H1 (cell line): ENCODE data around the gene KLK4. TPM values are rescaled to one million over a fixed set of nuclear protein-coding genes. Genes with fewer than 3 reads are reported as not detected.

Experiments
- CTCF ChIA-PET: fragments of 300-600 bp; sonication (Branson Sonifier 250); formaldehyde crosslinking; loops from one replicate; lab custom pipeline; 2021; ENCODE audit not compliant: partially characterized antibody; lab: Charles Lee
- POLR2A ChIA-PET: fragments of 300-600 bp; sonication (Branson Sonifier 250); formaldehyde crosslinking; loops from one replicate; lab custom pipeline; 2021; ENCODE audit warnings: inconsistent platforms; ENCODE audit not compliant: partially characterized antibody; lab: Charles Lee
- DNase-seq, 2 experiments: peaks; one replicate each; pipeline versions ENCODE4 v3.0.0 to v3.0.0-alpha.2; 2010 to 2022; ENCODE audit warnings: low spot score in 2 of 2, low read depth in 1 of 2, mixed read lengths in 1 of 2
- FAIRE-seq: peaks from 2 replicates; lab custom pipeline; 2011; peaks lifted over from hg19 to GRCh38; lab: Jason Lieb, UNC
- H2AFZ ChIP-seq: 2 replicates; pipeline ENCODE4 v1.8.1; 2012; ENCODE audit warnings: low read length, inconsistent platforms
- H2AK5ac ChIP-seq: 2 replicates; pipeline ENCODE4 v1.6.1; 2013; ENCODE audit warnings: low read depth, low read length
- H2BK120ac ChIP-seq: replicated peaks from 2 replicates; pipeline ENCODE3; 2013; ENCODE audit warnings: low read depth, low read length, inconsistent platforms
- H2BK12ac ChIP-seq: 2 replicates; pipeline ENCODE4 v1.6.1; 2013; ENCODE audit warnings: low read depth, low read length
- H2BK15ac ChIP-seq: 2 replicates; pipeline ENCODE4 v1.6.1; 2013; ENCODE audit warnings: low read length
- H2BK20ac ChIP-seq: 2 replicates; pipeline ENCODE4 v1.6.1; 2013; ENCODE audit warnings: low read length
- H2BK5ac ChIP-seq: 2 replicates; pipeline ENCODE4 v1.6.1; 2013; ENCODE audit warnings: low read depth, low read length
- H3K14ac ChIP-seq: 2 replicates; pipeline ENCODE4 v1.6.1; 2013; ENCODE audit warnings: inconsistent platforms; ENCODE audit not compliant: insufficient read length
- H3K18ac ChIP-seq: 2 replicates; pipeline ENCODE4 v1.6.1; 2013; ENCODE audit warnings: low read length; ENCODE audit errors: extremely low read depth
- H3K23ac ChIP-seq: 2 replicates; pipeline ENCODE4 v1.6.1; 2013; ENCODE audit warnings: inconsistent platforms; ENCODE audit not compliant: insufficient read length
- H3K23me2 ChIP-seq: 2 replicates; pipeline ENCODE4 v1.6.1; 2013; ENCODE audit warnings: low read depth, low read length
- H3K27ac ChIP-seq: 2 replicates; pipeline ENCODE4 v1.6.1; 2011; ENCODE audit warnings: low read depth, low read length, inconsistent platforms
- H3K27me3 ChIP-seq, 4 experiments: replicated peaks in 1 of 4; 1 replicate in 1 of 4; 2 replicates in 3 of 4; pipeline versions ENCODE4 v1.6.1 to v1.8.1; 2011 to 2013; ENCODE audit warnings: low read length in 3 of 4, mild to moderate bottlenecking in 3 of 4, inconsistent platforms in 2 of 4, mixed read lengths in 2 of 4, moderate library complexity in 1 of 4; ENCODE audit not compliant: control insufficient read depth in 3 of 4, insufficient read depth in 3 of 4; ENCODE audit errors: extremely low read depth in 1 of 4
- H3K36me3 ChIP-seq, 4 experiments: 2 replicates each; pipeline versions ENCODE4 v1.6.1 to v1.8.1; 2011 to 2013; ENCODE audit warnings: mild to moderate bottlenecking in 4 of 4, low read length in 3 of 4, moderate library complexity in 2 of 4, control low read depth in 1 of 4, inconsistent platforms in 1 of 4; ENCODE audit not compliant: insufficient read depth in 4 of 4, control insufficient read depth in 2 of 4
- H3K4ac ChIP-seq: replicated peaks from 2 replicates; pipeline ENCODE3; 2013; ENCODE audit warnings: low read length, low read depth, mixed read lengths, inconsistent platforms; ENCODE audit not compliant: insufficient read length
- H3K4me1 ChIP-seq, 4 experiments: replicated peaks in 1 of 4; 1 replicate in 1 of 4; 2 replicates in 3 of 4; pipeline versions ENCODE4 v1.6.1 to v1.8.1; 2011 to 2013; ENCODE audit warnings: low read length in 3 of 4, inconsistent platforms in 2 of 4, mixed read lengths in 1 of 4; ENCODE audit not compliant: insufficient read depth in 4 of 4, control insufficient read depth in 3 of 4
- H3K4me2 ChIP-seq, 2 experiments: 2 replicates each; pipeline versions ENCODE4 v1.6.1 to v1.8.1; 2011 to 2013; ENCODE audit warnings: low read depth in 2 of 2, low read length in 2 of 2, control low read depth in 1 of 2, inconsistent platforms in 1 of 2, mild to moderate bottlenecking in 1 of 2; ENCODE audit not compliant: insufficient read depth in 1 of 2
- H3K4me3 ChIP-seq, 4 experiments: fragments of 200-600, 300-600 bp in 1 of 4; sonication (generic), shearing (Covaris generic), sonication (Bioruptor Twin) in 1 of 4; 2 replicates each; pipeline versions ENCODE4 v1.5.1 to v1.8.1; 2011 to 2016; ENCODE audit warnings: low read length in 4 of 4, low read depth in 3 of 4, control low read depth in 2 of 4, inconsistent platforms in 2 of 4, mild to moderate bottlenecking in 2 of 4, mixed read lengths in 1 of 4, moderate library complexity in 1 of 4; ENCODE audit not compliant: insufficient read depth in 2 of 4; ENCODE audit errors: extremely low read depth in 1 of 4
- H3K56ac ChIP-seq: replicated peaks from 2 replicates; pipeline ENCODE3; 2013; ENCODE audit warnings: low read depth, mild to moderate bottlenecking, mixed read lengths, low read length, inconsistent platforms; ENCODE audit not compliant: insufficient read length
- H3K79me1 ChIP-seq: 2 replicates; pipeline ENCODE4 v1.6.1; 2013; ENCODE audit warnings: low read depth, low read length, control low read depth
- H3K79me2 ChIP-seq, 2 experiments: 2 replicates each; pipeline versions ENCODE4 v1.6.1 to v1.8.1; 2012 to 2013; ENCODE audit warnings: low read length in 2 of 2, mild to moderate bottlenecking in 2 of 2, inconsistent platforms in 1 of 2; ENCODE audit not compliant: insufficient read depth in 2 of 2, control insufficient read depth in 1 of 2
- H3K9ac ChIP-seq, 4 experiments: replicated peaks in 1 of 4; 1 replicate in 1 of 4; 2 replicates in 3 of 4; pipeline versions ENCODE4 v1.6.1 to v1.8.1; 2011 to 2013; ENCODE audit warnings: low read depth in 3 of 4, low read length in 3 of 4, control low read depth in 2 of 4, mild to moderate bottlenecking in 2 of 4, moderate library complexity in 2 of 4, inconsistent platforms in 1 of 4; ENCODE audit errors: extremely low read depth in 1 of 4
- H3K9me3 ChIP-seq, 2 experiments: 2 replicates each; pipeline versions ENCODE4 v1.6.1 to v1.8.1; 2012 to 2013; ENCODE audit warnings: mild to moderate bottlenecking in 2 of 2, moderate library complexity in 2 of 2, control low read depth in 1 of 2, inconsistent platforms in 1 of 2, low read depth in 1 of 2, low read length in 1 of 2, mixed read lengths in 1 of 2; ENCODE audit not compliant: insufficient read depth in 2 of 2
- H4K20me1 ChIP-seq, 2 experiments: replicated peaks in 1 of 2; 2 replicates each; pipeline versions ENCODE3 to v1.8.1; 2011 to 2013; ENCODE audit warnings: inconsistent platforms in 2 of 2, low read length in 2 of 2, mild to moderate bottlenecking in 1 of 2; ENCODE audit not compliant: insufficient read depth in 2 of 2, control insufficient read depth in 1 of 2
- H4K5ac ChIP-seq: 2 replicates; pipeline ENCODE4 v1.6.1; 2013; ENCODE audit warnings: low read length, low read depth, mixed read lengths, inconsistent platforms; ENCODE audit not compliant: insufficient read length
- H4K8ac ChIP-seq: 2 replicates; pipeline ENCODE4 v1.8.0; 2013; ENCODE audit warnings: mild to moderate bottlenecking, moderate library complexity, low read length, inconsistent platforms; ENCODE audit not compliant: insufficient read depth; ENCODE audit errors: extremely low read depth
- H4K91ac ChIP-seq: replicated peaks from 2 replicates; pipeline ENCODE3; 2013; ENCODE audit warnings: low read length, mixed read lengths, inconsistent platforms; ENCODE audit not compliant: insufficient read length
- BCL11A ChIP-seq, 2 experiments: IDR thresholded peaks; one replicate each; pipeline ENCODE4 v1.6.1; 2011; ENCODE audit warnings: low read depth in 2 of 2, low read length in 2 of 2, mild to moderate bottlenecking in 2 of 2
- CTCF ChIP-seq, 3 experiments: IDR thresholded peaks; 1 replicate in 2 of 3; 2 replicates in 1 of 3; pipeline versions ENCODE4 v1.5.1 to v1.6.1; 2011; ENCODE audit warnings: low read length in 3 of 3, mild to moderate bottlenecking in 3 of 3, inconsistent platforms in 2 of 3, low read depth in 1 of 3, moderate library complexity in 1 of 3; ENCODE audit not compliant: insufficient read depth in 1 of 3; ENCODE audit errors: control extremely low read depth in 1 of 3
- E2F6 ChIP-seq: IDR thresholded peaks from 2 replicates; pipeline ENCODE4 v1.6.1; 2012; ENCODE audit warnings: inconsistent platforms
- HDAC2 ChIP-seq, 2 experiments: fragments of 300-600 bp in 1 of 2; sonication (generic) in 1 of 2; IDR thresholded peaks; 2 replicates each; pipeline ENCODE4 v1.6.1; 2011 to 2012; ENCODE audit warnings: low read depth in 2 of 2, low read length in 2 of 2, mild to moderate bottlenecking in 2 of 2, moderate library complexity in 2 of 2, borderline replicate concordance in 1 of 2, inconsistent platforms in 1 of 2
- KDM4A ChIP-seq: IDR thresholded peaks from one replicate; pipeline ENCODE4 v1.7.1; 2012; ENCODE audit warnings: low read depth, mild to moderate bottlenecking, moderate library complexity, low read length, inconsistent platforms; ENCODE audit not compliant: severe bottlenecking
- NRF1 ChIP-seq: IDR thresholded peaks from 2 replicates; pipeline ENCODE4 v1.6.1; 2011; ENCODE audit warnings: mild to moderate bottlenecking, low read depth, low read length, improper control_type of control experiment
- PHF8 ChIP-seq: fragments of 200-600 bp; sonication (generic); conservative IDR thresholded peaks from 2 replicates; pipeline ENCODE4 v1.7.1; 2012; ENCODE audit warnings: low read depth, mild to moderate bottlenecking, inconsistent platforms, low read length, moderate library complexity
- TCF12 ChIP-seq: IDR thresholded peaks from 2 replicates; pipeline ENCODE4 v1.6.1; 2011; ENCODE audit warnings: low read depth, mild to moderate bottlenecking, low read length
- TEAD4 ChIP-seq: IDR thresholded peaks from 2 replicates; pipeline ENCODE4 v1.6.1; 2012; ENCODE audit warnings: low read depth, low read length, inconsistent platforms, mixed read lengths
- WGBS, 2 experiments: shearing (Covaris generic) in 1 of 2; methylation state at CpG; one replicate each; pipeline versions ENCODE4 v1.1.6 to v1.1.7; 2013 to 2015; ENCODE audit warnings: low lambda C conversion rate in 2 of 2, mixed read lengths in 2 of 2, inconsistent platforms in 1 of 2, low coverage in 1 of 2, missing lambda C conversion rate in 1 of 2; ENCODE audit not compliant: insufficient replicate concordance in 2 of 2, insufficient coverage in 1 of 2, insufficient read length in 1 of 2; ENCODE audit errors: extremely low coverage in 1 of 2, missing lambda C conversion rate in 1 of 2; 5-methylcytosine and 5-hydroxymethylcytosine counted together
- polyA plus RNA-seq, 7 experiments: library from polyadenylated mRNA; depleted of rRNA in 3 of 7; stranded (reverse) in 5 of 7; unstranded in 2 of 7; fragments of >200 nt in 5 of 7; fragments of 200-250 nt in 2 of 7; gene quantifications; 1 replicate in 5 of 7; 2 replicates in 1 of 7; 4 replicates in 1 of 7; pipeline versions ENCODE4 v1.2.1 to v1.2.3, GENCODE V29; 2011 to 2013; ENCODE audit warnings: missing spikeins in 2 of 7, mixed read lengths in 2 of 7
- total RNA-seq: library from RNA; stranded (reverse); fragmentation: NEBNext Ultra II Directional; extraction: Animal tissue kit (Norgen Biotek cat#: 25700); gene quantifications from 2 replicates; pipeline ENCODE4 v1.2.1, GENCODE V29; 2021

KLK4 gene
- total and polyA plus RNA-seq, 2 of the 8 experiments (the other 6 are each of a cell fraction or from before 2014, with no cell fraction given) = 0.44 TPM; not detected in 1

- peak overlapping the region; percentile 35; the same call in 1 of the 2 replicates for H4K8ac ChIP-seq
- no peaks in the 10 kb centered on the region for H3K9me3 ChIP-seq
- H3K4me3 ChIP-seq = no peak overlapping the region
- DNase-seq = no peak
- no peak overlapping the region for H3K23ac ChIP-seq
- no peak overlapping the region for H2BK5ac ChIP-seq
- H3K9ac ChIP-seq = no peak overlapping the region
- no peak overlapping the region for H3K4ac ChIP-seq
- no peak overlapping the region for H2BK20ac ChIP-seq
- H4K20me1 ChIP-seq = no peaks in the 10 kb centered on the region
- H3K36me3 ChIP-seq = no peaks in the 10 kb centered on the region
- no peaks in the 10 kb centered on the region for H3K79me1 ChIP-seq
- FAIRE-seq = no peak
- no peak overlapping the region for H4K5ac ChIP-seq
- no peak overlapping the region for H4K91ac ChIP-seq
- no peaks in the 10 kb centered on the region for H3K23me2 ChIP-seq
- H3K4me2 ChIP-seq = no peak overlapping the region
- H3K79me2 ChIP-seq = no peaks in the 10 kb centered on the region
- no peak overlapping the region for H3K56ac ChIP-seq
- POLR2A ChIA-PET = no interaction called here
- H3K27ac ChIP-seq = no peak overlapping the region
- H2BK12ac ChIP-seq = no peak overlapping the region
- H2AFZ ChIP-seq = no peak overlapping the region
- WGBS, 2 experiments = 84% methylated on average over 9 of the region's 10 CpGs; no CpG with 5 or more reads in 1 of the 2 experiments
- no peak overlapping the region for H3K18ac ChIP-seq
- no peak overlapping the region for H2BK120ac ChIP-seq
- H3K14ac ChIP-seq = no peak overlapping the region
- peaks cover 0 to 3% (median 0%) of the 10 kb centered on the region in 4 experiments; a peak in 1 of 7 replicates for H3K27me3 ChIP-seq
- no peaks in the 10 kb centered on the region for H3K4me1 ChIP-seq
- CTCF ChIA-PET = interaction anchor here (0.7 to 1.3 kb wide), 3 partner anchors 73 to 638 kb away, joined by 3 to 4 read pairs (median 4); no protein-coding TSS in a partner anchor
- H2AK5ac ChIP-seq = no peak overlapping the region
- no peak overlapping the region for H2BK15ac ChIP-seq
- TF ChIP-seq KDM4A (no peak), CTCF (IDR thresholded peaks at IDR 0.05; ENCODE audit: control extremely low read depth in 1 of 3, insufficient read depth in 1 of 3, low read depth in 1 of 3, low read length in 3 of 3) (no peak), PHF8 (no peak), TCF12 (no peak), TEAD4 (no peak), BCL11A (IDR thresholded peaks at IDR 0.05; ENCODE audit: low read depth in 2 of 2, low read length in 2 of 2) (no peak), E2F6 (no peak), NRF1 (no peak), HDAC2 (IDR thresholded peaks at IDR 0.05; ENCODE audit: borderline replicate concordance in 1 of 2, low read depth in 2 of 2, low read length in 2 of 2) (no peak)
These were observed 32.1 kb upstream of the KLK4 start for GRCh38 chr19:50943074-50943828.
